Keratinocyte (primary cell): ENCODE measurements around the gene GOLGA2.

Experiments used
- EZH2 ChIP-seq: IDR thresholded peaks from one replicate; pipeline ENCODE4 v1.6.1; 2012; ENCODE audit warnings: inconsistent platforms, mild to moderate bottlenecking, low read length, moderate library complexity
- TF ChIP-seq, protein P1 (sequence below), 3 experiments: IDR thresholded peaks in 1 of 3; conservative IDR thresholded peaks in 1 of 3; optimal IDR thresholded peaks in 1 of 3; 2 replicates in 2 of 3; 3 replicates in 1 of 3; pipeline versions ENCODE3 to v1.5.1; 2011; ENCODE audit warnings: low read length in 3 of 3, mild to moderate bottlenecking in 3 of 3, moderate library complexity in 2 of 3, control low read depth in 1 of 3, inconsistent platforms in 1 of 3; ENCODE audit not compliant: insufficient read depth in 2 of 3; ENCODE audit errors: extremely low read depth in 1 of 3

- TF ChIP-seq, protein P1, sequence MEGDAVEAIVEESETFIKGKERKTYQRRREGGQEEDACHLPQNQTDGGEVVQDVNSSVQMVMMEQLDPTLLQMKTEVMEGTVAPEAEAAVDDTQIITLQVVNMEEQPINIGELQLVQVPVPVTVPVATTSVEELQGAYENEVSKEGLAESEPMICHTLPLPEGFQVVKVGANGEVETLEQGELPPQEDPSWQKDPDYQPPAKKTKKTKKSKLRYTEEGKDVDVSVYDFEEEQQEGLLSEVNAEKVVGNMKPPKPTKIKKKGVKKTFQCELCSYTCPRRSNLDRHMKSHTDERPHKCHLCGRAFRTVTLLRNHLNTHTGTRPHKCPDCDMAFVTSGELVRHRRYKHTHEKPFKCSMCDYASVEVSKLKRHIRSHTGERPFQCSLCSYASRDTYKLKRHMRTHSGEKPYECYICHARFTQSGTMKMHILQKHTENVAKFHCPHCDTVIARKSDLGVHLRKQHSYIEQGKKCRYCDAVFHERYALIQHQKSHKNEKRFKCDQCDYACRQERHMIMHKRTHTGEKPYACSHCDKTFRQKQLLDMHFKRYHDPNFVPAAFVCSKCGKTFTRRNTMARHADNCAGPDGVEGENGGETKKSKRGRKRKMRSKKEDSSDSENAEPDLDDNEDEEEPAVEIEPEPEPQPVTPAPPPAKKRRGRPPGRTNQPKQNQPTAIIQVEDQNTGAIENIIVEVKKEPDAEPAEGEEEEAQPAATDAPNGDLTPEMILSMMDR (optimal IDR thresholded peaks at IDR 0.05 in 1 of 3, IDR thresholded peaks at IDR 0.05 in 1 of 3, conservative IDR thresholded peaks at IDR 0.05 in 1 of 3; ENCODE audit: extremely low read depth in 1 of 3, insufficient read depth in 2 of 3, low read length in 3 of 3), result no peak
- TF ChIP-seq EZH2, result no peak
Measured at GRCh38 chr9:128224877-128225276, 50.9 kb downstream of the GOLGA2 start.
